GM21526 (cell line): Measurements from ENCODE around the gene SLC25A48.

Source experiments
- ATAC-seq: cut with Tn5 transposase; IDR thresholded peaks from one replicate; pipeline ENCODE4 v1.9.1; 2021; ENCODE audit warnings: moderate library complexity; ENCODE audit not compliant: unreplicated experiment, low FRiP score

Gene SLC25A48

GRCh38 chr5:135913713-135914626 is 79.5 kb downstream of the SLC25A48 start:
- ATAC-seq: no peak

GRCh38 chr5:135915466-135916001 is 81.1 kb downstream of the SLC25A48 start:
- ATAC-seq: no peak

GRCh38 chr5:135916638-135917263 is 82.3 kb downstream of the SLC25A48 start:
- ATAC-seq: no peak

GRCh38 chr5:135920199-135920598 is 85.7 kb downstream of the SLC25A48 start:
- ATAC-seq: no peak

GRCh38 chr5:135921388-135921787 is 86.9 kb downstream of the SLC25A48 start:
- ATAC-seq: no peak

- no peak for ATAC-seq
These were observed 95.8 kb downstream of the SLC25A48 start for GRCh38 chr5:135930029-135930948.

GRCh38 chr5:135930949-135931295 is 96.5 kb downstream of the SLC25A48 start:
- ATAC-seq: no peak

- no peak for ATAC-seq
These were observed 100.5 kb downstream of the SLC25A48 start for GRCh38 chr5:135934939-135935338.

GRCh38 chr5:135937245-135937911 is 102.9 kb downstream of the SLC25A48 start:
- ATAC-seq: no peak
